Measurements from ENCODE around the gene BNIP5.

The BNIP5 gene

GRCh38 chr6:36345681-36346466 is 9.2 kb upstream of the BNIP5 start:
- no peak for ATAC-seq
- TF ChIP-seq POU6F1 (CRISPR knock-in tag; IDR thresholded peaks at IDR 0.05; ENCODE audit: borderline replicate concordance, low read depth) (no peak), ZNF565 (CRISPR knock-in tag; conservative IDR thresholded peaks at IDR 0.05; ENCODE audit: low read depth) (no peak), SNAI2 (CRISPR knock-in tag; IDR thresholded peaks at IDR 0.05) (no peak), CREB5 (CRISPR knock-in tag; IDR thresholded peaks at IDR 0.05; ENCODE audit: low read depth) (no peak), CSDC2 (CRISPR knock-in tag; IDR thresholded peaks at IDR 0.05) (no peak), ISL1 (CRISPR knock-in tag; IDR thresholded peaks at IDR 0.05) (no peak), ZNF8 (CRISPR knock-in tag; IDR thresholded peaks at IDR 0.05) (no peak), ZFP3 (CRISPR knock-in tag; IDR thresholded peaks at IDR 0.05) (no peak), ARNTL (CRISPR knock-in tag; IDR thresholded peaks at IDR 0.05; ENCODE audit: borderline replicate concordance, low read depth) (no peak), ZC3H10 (CRISPR knock-in tag; IDR thresholded peaks at IDR 0.05) (no peak), BACH2 (CRISPR knock-in tag; IDR thresholded peaks at IDR 0.05; ENCODE audit: borderline replicate concordance) (no peak), PATZ1 (CRISPR knock-in tag; IDR thresholded peaks at IDR 0.05; ENCODE audit: borderline replicate concordance) (no peak), PPARA (CRISPR knock-in tag; IDR thresholded peaks at IDR 0.05; ENCODE audit: borderline replicate concordance) (no peak), CSRNP3 (CRISPR knock-in tag; IDR thresholded peaks at IDR 0.05) (no peak), GLIS3 (CRISPR knock-in tag; IDR thresholded peaks at IDR 0.05) (no peak), TCF4 (CRISPR knock-in tag; IDR thresholded peaks at IDR 0.05; ENCODE audit: borderline replicate concordance) (no peak), TSHZ2 (CRISPR knock-in tag; IDR thresholded peaks at IDR 0.05) (no peak), ESRRG (CRISPR knock-in tag; IDR thresholded peaks at IDR 0.05) (no peak)

- no peak for ATAC-seq
- TF ChIP-seq ZNF8 (CRISPR knock-in tag; IDR thresholded peaks at IDR 0.05) (no peak), ISL1 (CRISPR knock-in tag; IDR thresholded peaks at IDR 0.05) (no peak), TSHZ2 (CRISPR knock-in tag; IDR thresholded peaks at IDR 0.05) (no peak), ESRRG (CRISPR knock-in tag; IDR thresholded peaks at IDR 0.05) (no peak), BACH2 (CRISPR knock-in tag; IDR thresholded peaks at IDR 0.05; ENCODE audit: borderline replicate concordance) (no peak), CSRNP3 (CRISPR knock-in tag; IDR thresholded peaks at IDR 0.05) (no peak), RARB (CRISPR knock-in tag; IDR thresholded peaks at IDR 0.05) (no peak), ZFP30 (CRISPR knock-in tag; IDR thresholded peaks at IDR 0.05) (no peak), ARNTL (CRISPR knock-in tag; IDR thresholded peaks at IDR 0.05; ENCODE audit: borderline replicate concordance, low read depth) (no peak), PATZ1 (CRISPR knock-in tag; IDR thresholded peaks at IDR 0.05; ENCODE audit: borderline replicate concordance) (no peak), CREB5 (CRISPR knock-in tag; IDR thresholded peaks at IDR 0.05; ENCODE audit: low read depth) (no peak)
These were observed 6.5 kb upstream of the BNIP5 start for GRCh38 chr6:36343109-36343680.
